T-cell (primary cell): ENCODE measurements around the gene PWP1. TPM values are rescaled to one million over a fixed set of nuclear protein-coding genes. Genes with fewer than 3 reads are reported as not detected.

Experiments used
- ATAC-seq, 4 experiments: fragments of 200-7000 bp in 3 of 4; fragments of 150-1000 bp in 1 of 4; cut with Tn5 transposase; replicated peaks in 1 of 4; 1 replicate in 3 of 4; 2 replicates in 1 of 4; pipeline ENCODE4 v1.10.0; 2021; ENCODE audit warnings: moderate library complexity in 3 of 4, mild to moderate bottlenecking in 2 of 4, moderate number of reproducible peaks in 1 of 4
- CTCF ChIA-PET, 2 donors: fragments of 300-600 bp; sonication (Branson Sonifier 250); formaldehyde crosslinking; loops; one replicate each; lab custom pipeline; 2022; ENCODE audit warnings: antibody characterized with exemption in 2 of 2; lab: Charles Lee
- POLR2A ChIA-PET, 2 donors: fragments of 300-600 bp; sonication (Branson Sonifier 250); formaldehyde crosslinking; loops; one replicate each; lab custom pipeline; 2022; ENCODE audit warnings: antibody characterized with exemption in 2 of 2; lab: Charles Lee
- DNase-seq, 35 experiments: peaks; one replicate each; pipeline versions ENCODE4 v3.0.0 to v3.0.0-alpha.2; 2013 to 2023
- H3K27ac ChIP-seq: one replicate; pipeline ENCODE4 v1.5.1; 2013; ENCODE audit warnings: low read length
- H3K27me3 ChIP-seq, 2 experiments: replicated peaks in 1 of 2; 1 replicate in 1 of 2; 2 replicates in 1 of 2; pipeline versions ENCODE4 v1.6.1 to v1.7.0; 2013; ENCODE audit warnings: low read length in 1 of 2, mixed read lengths in 1 of 2; ENCODE audit not compliant: control insufficient read depth in 2 of 2, insufficient read depth in 2 of 2; ENCODE audit errors: extremely low read depth in 1 of 2
- H3K36me3 ChIP-seq, 2 donors: 1 replicate in 1 of 2; 2 replicates in 1 of 2; pipeline versions ENCODE4 v1.6.1 to v1.7.0; 2013; ENCODE audit warnings: low read length in 1 of 2; ENCODE audit not compliant: control insufficient read depth in 2 of 2, insufficient read depth in 1 of 2; ENCODE audit errors: extremely low read depth in 1 of 2
- H3K4me1 ChIP-seq, 2 experiments: 1 replicate in 1 of 2; 2 replicates in 1 of 2; pipeline versions ENCODE4 v1.6.1 to v1.7.0; 2013; ENCODE audit warnings: low read length in 2 of 2, mixed read lengths in 1 of 2; ENCODE audit not compliant: insufficient read depth in 2 of 2, control insufficient read depth in 1 of 2; ENCODE audit errors: extremely low read depth in 1 of 2
- H3K4me3 ChIP-seq, 2 donors: 1 replicate in 1 of 2; 2 replicates in 1 of 2; pipeline versions ENCODE4 v1.5.1 to v1.7.0; 2013; ENCODE audit warnings: mild to moderate bottlenecking in 2 of 2, low read length in 1 of 2, moderate library complexity in 1 of 2; ENCODE audit not compliant: control insufficient read depth in 1 of 2; ENCODE audit errors: extremely low read depth in 1 of 2
- H3K9me3 ChIP-seq: 2 replicates; pipeline ENCODE4 v1.7.0; 2013
- H3K27ac Mint-ChIP-seq, 2 donors: one replicate each; pipeline ENCODE4 v1.8.0; 2020 to 2021; ENCODE audit warnings: mild to moderate bottlenecking in 2 of 2, mixed read lengths in 2 of 2
- H3K27me3 Mint-ChIP-seq, 2 donors: one replicate each; pipeline ENCODE4 v1.8.0; 2021 to 2022; ENCODE audit warnings: mixed read lengths in 2 of 2
- H3K36me3 Mint-ChIP-seq: one replicate; pipeline ENCODE4 v1.8.0; 2021; ENCODE audit warnings: mixed read lengths
- H3K4me1 Mint-ChIP-seq, 3 donors: one replicate each; pipeline ENCODE4 v1.8.0; 2020 to 2022; ENCODE audit warnings: mixed read lengths in 3 of 3, mild to moderate bottlenecking in 1 of 3
- H3K4me3 Mint-ChIP-seq, 3 donors: one replicate each; pipeline ENCODE4 v1.8.0; 2020 to 2022; ENCODE audit warnings: mild to moderate bottlenecking in 3 of 3, mixed read lengths in 3 of 3, moderate library complexity in 3 of 3
- H3K9me3 Mint-ChIP-seq, 3 donors: one replicate each; pipeline ENCODE4 v1.8.0; 2020 to 2022; ENCODE audit warnings: mixed read lengths in 3 of 3
- WGBS: methylation state at CpG from one replicate; pipeline ENCODE4 v1.1.5; 2013; ENCODE audit warnings: missing lambda C conversion rate; ENCODE audit not compliant: insufficient coverage; 5-methylcytosine and 5-hydroxymethylcytosine counted together
- total RNA-seq, 35 experiments: library from RNA in 6 of 35; stranded (reverse) in 6 of 35; fragments of 120-200 nt in 1 of 35; gene quantifications; one replicate each; pipeline versions ENCODE4 v1.2.1 to v1.2.4 and lab custom pipeline; 2013 to 2026

Gene PWP1
- total RNA-seq, 5 donors from 2014 or later (not counting 1 experiment from before 2014, with no cell fraction given): 22.1 to 36.9 (median 28.5) TPM

DNA sequence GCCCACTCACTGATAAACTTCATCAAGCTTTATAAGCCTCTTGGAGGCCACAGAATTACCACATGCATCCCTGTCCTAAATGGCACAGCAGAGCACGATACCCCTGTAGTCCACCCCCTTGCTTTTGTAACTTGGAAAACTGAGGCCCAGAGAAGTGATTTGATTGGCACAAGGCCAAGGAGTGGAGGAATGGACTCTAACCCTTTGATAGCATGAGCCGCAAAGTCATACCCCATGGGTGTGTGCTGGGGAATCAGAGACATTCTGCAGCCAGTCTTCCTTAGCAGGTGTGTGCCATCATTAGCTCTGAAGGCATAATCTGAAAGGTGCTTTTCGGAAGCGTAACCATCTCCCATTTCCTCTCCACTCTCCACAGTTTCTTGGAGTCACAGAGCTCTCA is 28.5 kb upstream of the PWP1 start:
- H3K4me1 Mint-ChIP-seq: peaks cover under 1 to 6% (median 4%) of the 10 kb centered on the region in 3 donors
- H3K36me3 Mint-ChIP-seq: peaks cover 20% of the 10 kb centered on the region
- H3K9me3 ChIP-seq: no peaks in the 10 kb centered on the region
- no peaks in the 10 kb centered on the region for H3K27me3 Mint-ChIP-seq
- ATAC-seq (no peak), DNase-seq (no peak)
- no peaks in the 10 kb centered on the region for H3K27me3 ChIP-seq
- WGBS: 100% methylated on average over 2 of the region's 4 CpGs
- no peak overlapping the region for H3K27ac ChIP-seq
- H3K9me3 Mint-ChIP-seq: no peaks in the 10 kb centered on the region
- no peak overlapping the region for H3K4me3 ChIP-seq
- H3K36me3 ChIP-seq: peaks cover 11 to 21% of the 10 kb centered on the region in 2 donors
- POLR2A ChIA-PET: no interaction called here
- H3K4me3 Mint-ChIP-seq: no peak overlapping the region
- no peaks in the 10 kb centered on the region for H3K4me1 ChIP-seq
- CTCF ChIA-PET: interaction anchor here in 1 of 2 donors (0.6 kb wide), 1 partner anchor 1209 kb away, joined by 3 read pairs; no protein-coding TSS in a partner anchor
- no peak overlapping the region for H3K27ac Mint-ChIP-seq

DNA sequence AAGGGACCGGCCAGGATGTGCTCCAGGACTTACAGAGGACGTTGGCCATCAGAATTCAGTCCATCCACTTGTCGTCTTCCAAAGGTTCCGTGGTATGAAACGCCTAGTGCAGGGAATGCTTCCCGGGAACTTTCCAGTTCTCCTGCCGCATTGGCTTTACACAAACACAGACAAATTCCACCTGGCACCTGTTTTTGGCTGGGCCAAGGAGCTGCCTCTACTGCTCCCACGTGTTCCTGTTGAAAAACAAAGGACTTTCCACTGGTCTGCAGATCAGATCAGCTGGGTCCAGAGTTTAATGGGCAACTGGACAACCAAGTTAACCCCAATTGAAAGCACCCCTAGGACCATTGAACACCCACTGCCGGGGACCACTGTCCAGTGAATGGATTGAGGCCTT is 28.0 kb upstream of the PWP1 start:
- no peak overlapping the region for H3K27ac Mint-ChIP-seq
- H3K36me3 Mint-ChIP-seq: peaks cover 18% of the 10 kb centered on the region
- no peaks in the 10 kb centered on the region for H3K4me1 ChIP-seq
- no peak for DNase-seq
- H3K4me3 Mint-ChIP-seq: no peak overlapping the region
- H3K4me1 Mint-ChIP-seq: peaks cover 5 to 9% (median 7%) of the 10 kb centered on the region in 3 donors
- no peak overlapping the region for H3K4me3 ChIP-seq
- ATAC-seq: no peak
- CTCF ChIA-PET: interaction anchor here in 1 of 2 donors (0.6 kb wide), 1 partner anchor 1209 kb away, joined by 3 read pairs; no protein-coding TSS in a partner anchor
- H3K36me3 ChIP-seq: peaks cover 11 to 18% of the 10 kb centered on the region in 2 donors
- POLR2A ChIA-PET: no interaction called here
- H3K27me3 Mint-ChIP-seq: no peaks in the 10 kb centered on the region
- H3K27me3 ChIP-seq: no peaks in the 10 kb centered on the region
- no peak overlapping the region for H3K27ac ChIP-seq
- no peaks in the 10 kb centered on the region for H3K9me3 Mint-ChIP-seq
- 93% methylated on average over 8 of the region's 9 CpGs for WGBS
- no peaks in the 10 kb centered on the region for H3K9me3 ChIP-seq

DNA sequence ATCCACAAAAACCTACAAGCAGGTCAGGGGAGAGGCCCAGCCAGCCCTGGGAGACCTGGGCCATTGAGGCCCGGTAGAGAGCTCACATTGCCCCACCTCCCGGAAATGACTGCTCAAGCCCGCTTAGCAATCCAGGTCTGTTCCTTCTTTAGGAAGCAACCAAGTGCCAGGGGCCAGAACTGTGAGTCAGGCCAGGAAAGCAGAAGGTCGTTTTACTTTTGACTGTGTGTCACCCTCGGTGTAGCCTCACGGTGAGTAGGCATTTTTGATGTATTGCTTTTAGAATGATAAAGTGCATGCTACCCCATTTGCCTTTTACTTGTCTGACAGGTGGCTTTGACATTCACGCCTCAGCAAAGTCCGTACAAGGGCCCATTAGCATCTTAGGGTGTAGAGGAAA is 25.4 kb upstream of the PWP1 start:
- ATAC-seq: no peak
- 91% methylated on average over 6 of the region's 8 CpGs for WGBS
- POLR2A ChIA-PET: no interaction called here

DNA sequence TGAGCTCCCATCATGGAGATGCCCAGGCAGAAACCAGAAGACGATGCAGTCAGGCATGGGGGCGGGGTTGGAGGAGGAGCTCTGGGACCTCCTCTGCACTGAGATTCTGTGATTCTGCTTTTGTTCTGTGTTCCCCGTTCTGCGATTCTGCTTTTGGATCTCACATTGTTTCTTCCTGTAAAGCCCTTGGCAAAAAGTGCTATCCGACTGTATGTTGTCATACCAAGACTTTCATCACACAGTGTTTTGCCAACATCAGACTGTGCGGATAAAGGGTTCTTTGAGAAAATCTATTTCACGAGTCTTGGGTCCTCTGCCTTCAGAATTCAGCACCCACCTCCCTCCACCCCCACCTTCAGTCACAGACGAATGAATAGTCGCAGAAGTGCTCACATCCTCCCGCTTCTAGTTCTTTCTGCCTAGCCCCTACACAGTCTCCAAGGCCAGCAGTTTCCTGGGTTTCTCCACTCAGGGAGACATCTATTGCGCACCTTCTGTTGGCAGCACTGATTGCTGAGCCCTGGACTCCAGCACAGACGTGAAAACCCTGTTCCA is 24.7 kb upstream of the PWP1 start:
- Histone ChIP-seq H3K27me3 (peaks cover 0 to 6% of the 10 kb centered on the region in 2 experiments), H3K4me3 (no peak overlapping the region), H3K4me1 (peaks cover 0 to 2% of the 10 kb centered on the region in 2 experiments), H3K9me3 (no peaks in the 10 kb centered on the region), H3K36me3 (peaks cover 11 to 16% of the 10 kb centered on the region in 2 donors), H3K27ac (no peak overlapping the region)
- Mint-ChIP-seq H3K27me3 (peaks cover under 1 to 2% of the 10 kb centered on the region in 2 donors), H3K4me3 (no peak overlapping the region), H3K4me1 (peaks cover 15 to 17% (median 17%) of the 10 kb centered on the region in 3 donors), H3K9me3 (no peaks in the 10 kb centered on the region), H3K36me3 (peaks cover 17% of the 10 kb centered on the region), H3K27ac (no peak overlapping the region)
- ChIA-PET POLR2A (no interaction called here), CTCF (no interaction called here)
- no peak for ATAC-seq
- no peak for DNase-seq
- 81% methylated on average over 12 of the region's 12 CpGs for WGBS

More for the DNA sequence above, 25.4 kb upstream of the PWP1 start:
- H3K4me1 Mint-ChIP-seq: peaks cover 15 to 17% (median 17%) of the 10 kb centered on the region in 3 donors
- no peak overlapping the region for H3K4me3 Mint-ChIP-seq
- peaks cover 0 to 2% of the 10 kb centered on the region in 2 experiments for H3K4me1 ChIP-seq
- no peak overlapping the region for H3K27ac Mint-ChIP-seq
- no peaks in the 10 kb centered on the region for H3K9me3 ChIP-seq
- H3K27me3 ChIP-seq: peaks cover 0 to 6% of the 10 kb centered on the region in 2 experiments
- peak in 1 of 35 experiments; percentile 12 for DNase-seq
- H3K4me3 ChIP-seq: no peak overlapping the region
- no peaks in the 10 kb centered on the region for H3K27me3 Mint-ChIP-seq
- no peaks in the 10 kb centered on the region for H3K9me3 Mint-ChIP-seq
- H3K27ac ChIP-seq: no peak overlapping the region
- peaks cover 17% of the 10 kb centered on the region for H3K36me3 Mint-ChIP-seq
- H3K36me3 ChIP-seq: peaks cover 11 to 16% of the 10 kb centered on the region in 2 donors
- CTCF ChIA-PET: no interaction called here

DNA sequence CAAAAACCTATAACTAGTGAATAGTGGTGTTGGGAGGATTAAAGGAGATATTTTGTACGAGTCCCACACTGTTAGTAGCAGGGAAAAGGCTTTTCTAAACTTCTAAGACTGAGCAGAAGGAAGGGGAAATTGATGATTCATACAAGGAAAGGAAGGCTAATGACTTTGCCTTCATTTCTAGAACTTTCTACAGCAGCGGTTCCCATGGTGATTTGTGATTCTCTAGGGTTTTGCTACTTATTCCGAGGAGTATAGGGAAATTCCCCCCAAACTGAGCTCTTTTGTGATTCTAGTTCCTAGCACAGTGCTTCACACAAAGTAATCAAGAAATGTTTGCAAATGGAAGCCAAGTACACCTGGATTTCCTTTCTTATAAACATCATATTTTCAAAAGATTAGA is 23.8 kb upstream of the PWP1 start:
- Mint-ChIP-seq H3K27ac (no peak overlapping the region), H3K36me3 (peaks cover 16% of the 10 kb centered on the region), H3K27me3 (peaks cover 4% of the 10 kb centered on the region in 2 donors), H3K4me3 (no peak overlapping the region), H3K9me3 (no peaks in the 10 kb centered on the region), H3K4me1 (peaks cover 15 to 17% (median 17%) of the 10 kb centered on the region in 3 donors)
- no peak overlapping the region for H3K27ac ChIP-seq
- 55% methylated on average over 2 of the region's 3 CpGs for WGBS
- peaks cover 0 to 2% of the 10 kb centered on the region in 2 experiments for H3K4me1 ChIP-seq
- H3K27me3 ChIP-seq: peaks cover 0 to 6% of the 10 kb centered on the region in 2 experiments
- peaks cover 10 to 16% of the 10 kb centered on the region in 2 donors for H3K36me3 ChIP-seq
- POLR2A ChIA-PET: no interaction called here
- no peak overlapping the region for H3K4me3 ChIP-seq
- CTCF ChIA-PET: interaction anchor here in 1 of 2 donors (0.6 kb wide), 1 partner anchor 9 kb away, joined by 4 read pairs; no protein-coding TSS in a partner anchor
- no peaks in the 10 kb centered on the region for H3K9me3 ChIP-seq
- DNase-seq: no peak
- no peak for ATAC-seq

DNA sequence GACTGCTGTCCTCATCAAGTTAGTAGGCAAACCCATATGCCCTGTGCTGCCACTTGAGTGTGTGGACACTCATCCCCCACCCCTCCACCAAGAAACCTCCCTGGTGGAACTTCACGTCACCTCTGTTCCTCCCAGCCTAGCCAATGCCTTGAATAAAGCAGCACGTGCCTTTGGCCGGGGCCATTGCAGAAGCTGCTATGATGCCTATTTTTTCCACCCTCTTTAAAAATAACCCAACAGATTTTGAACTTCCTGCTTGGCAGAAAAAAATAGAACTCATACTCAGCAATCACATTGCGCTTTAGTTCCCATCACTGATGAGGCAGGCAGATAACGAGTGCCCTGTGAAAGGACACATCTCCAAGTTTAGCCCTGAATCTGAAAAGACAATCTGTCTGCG is 23.1 kb upstream of the PWP1 start:
- Mint-ChIP-seq H3K27me3 (peaks cover 6% of the 10 kb centered on the region in 2 donors), H3K9me3 (no peaks in the 10 kb centered on the region), H3K4me1 (peaks cover 15 to 17% (median 17%) of the 10 kb centered on the region in 3 donors), H3K27ac (no peak overlapping the region), H3K36me3 (peaks cover 11% of the 10 kb centered on the region), H3K4me3 (no peak overlapping the region)
- ChIA-PET CTCF (no interaction called here), POLR2A (no interaction called here)
- DNase-seq (no peak), ATAC-seq (no peak)
- H3K27me3 ChIP-seq: peaks cover 0 to 6% of the 10 kb centered on the region in 2 experiments
- H3K36me3 ChIP-seq: peaks cover 6 to 14% of the 10 kb centered on the region in 2 donors
- H3K27ac ChIP-seq: no peak overlapping the region
- H3K4me1 ChIP-seq: peaks cover 0 to 2% of the 10 kb centered on the region in 2 experiments
- H3K9me3 ChIP-seq: no peaks in the 10 kb centered on the region
- WGBS: 48% methylated on average over 4 of the region's 6 CpGs
- H3K4me3 ChIP-seq: no peak overlapping the region
